SK-N-SH (cell line): ENCODE results near the gene HSPB1. TPM values are rescaled to one million over a fixed set of nuclear protein-coding genes. Genes with fewer than 3 reads are reported as not detected.

Experiments used
- CTCF ChIA-PET: fragments of 300-600, 350-600 bp; formaldehyde crosslinking; extraction: SDS; loops from one replicate; lab custom pipeline; 2021; lab: Yijun Ruan, JAX
- POLR2A ChIA-PET: fragments of 350-600 bp; sonication (Branson Sonifier 250); formaldehyde crosslinking; extraction: SDS; loops from one replicate; lab custom pipeline; 2020; ENCODE audit warnings: antibody characterized with exemption, inconsistent platforms; lab: Yijun Ruan, JAX
- DNase-seq: peaks from one replicate; pipeline ENCODE4 v3.0.0; 2012
- H2AFZ ChIP-seq: fragments of 200-600 bp; sonication (generic); 2 replicates; pipeline ENCODE4 v1.8.1; 2016; ENCODE audit warnings: antibody characterized with exemption, mild to moderate bottlenecking, low read depth
- H3F3A ChIP-seq: fragments of 200-600 bp; sonication (generic); replicated peaks from 2 replicates; pipeline ENCODE3; 2016; ENCODE audit warnings: antibody characterized with exemption, mild to moderate bottlenecking; ENCODE audit not compliant: insufficient read depth
- H3K27ac ChIP-seq, 2 experiments: fragments of 200-500 bp in 1 of 2; fragments of 200-600 bp in 1 of 2; sonication (Bioruptor generic) in 1 of 2; sonication (generic), shearing (Covaris generic) in 1 of 2; 2 replicates each; pipeline versions ENCODE4 v1.5.1 to v1.6.1; 2014 to 2016; ENCODE audit warnings: low read depth in 2 of 2, inconsistent platforms in 1 of 2, low read length in 1 of 2, mild to moderate bottlenecking in 1 of 2, mixed read lengths in 1 of 2
- H3K27me3 ChIP-seq: fragments of 200-600 bp; sonication (generic), shearing (Covaris generic); 2 replicates; pipeline ENCODE4 v1.6.1; 2016; ENCODE audit warnings: mixed run types; ENCODE audit not compliant: insufficient read depth
- H3K36me3 ChIP-seq, 2 experiments: fragments of 200-500 bp in 1 of 2; fragments of 200-600 bp in 1 of 2; sonication (Bioruptor generic) in 1 of 2; sonication (generic) in 1 of 2; replicated peaks in 1 of 2; 2 replicates each; pipeline versions ENCODE3 to v1.5.1; 2014 to 2016; ENCODE audit warnings: low read length in 1 of 2, mild to moderate bottlenecking in 1 of 2; ENCODE audit not compliant: insufficient read depth in 2 of 2, control insufficient read depth in 1 of 2
- H3K4me1 ChIP-seq, 2 experiments: fragments of 200-500 bp in 1 of 2; fragments of 200-600 bp in 1 of 2; sonication (Bioruptor generic) in 1 of 2; sonication (generic), shearing (Covaris generic) in 1 of 2; 2 replicates each; pipeline versions ENCODE4 v1.5.1 to v1.6.1; 2014 to 2016; ENCODE audit warnings: low read depth in 1 of 2, low read length in 1 of 2, mixed run types in 1 of 2; ENCODE audit not compliant: insufficient read depth in 2 of 2, control insufficient read depth in 1 of 2
- H3K4me2 ChIP-seq: fragments of 200-600 bp; sonication (generic), shearing (Covaris generic); 2 replicates; pipeline ENCODE4 v1.6.1; 2017; ENCODE audit warnings: mixed run types
- H3K4me3 ChIP-seq, 2 experiments: fragments of 200-500 bp in 1 of 2; fragments of 200-600 bp in 1 of 2; sonication (Bioruptor generic) in 1 of 2; sonication (generic), shearing (Covaris generic) in 1 of 2; 2 replicates each; pipeline versions ENCODE4 v1.5.1 to v1.8.1; 2014 to 2016; ENCODE audit warnings: low read depth in 2 of 2, inconsistent platforms in 1 of 2, low read length in 1 of 2, mild to moderate bottlenecking in 1 of 2, mixed read lengths in 1 of 2, moderate library complexity in 1 of 2
- H3K79me2 ChIP-seq: fragments of 200-600 bp; sonication (generic); 2 replicates; pipeline ENCODE4 v1.8.1; 2017; ENCODE audit warnings: mild to moderate bottlenecking; ENCODE audit not compliant: insufficient read depth
- H3K9ac ChIP-seq: fragments of 200-600 bp; sonication (generic); 2 replicates; pipeline ENCODE4 v1.6.1; 2017; ENCODE audit warnings: mixed run types
- H3K9me2 ChIP-seq: fragments of 200-600 bp; sonication (generic); 2 replicates; pipeline ENCODE4 v1.6.1; 2017; ENCODE audit warnings: mixed run types
- H3K9me3 ChIP-seq: fragments of 200-600 bp; sonication (generic); 2 replicates; pipeline ENCODE4 v1.6.1; 2017; ENCODE audit warnings: mixed run types, mild to moderate bottlenecking, moderate library complexity
- H4K20me1 ChIP-seq: fragments of 200-600 bp; sonication (generic); 2 replicates; pipeline ENCODE4 v1.6.1; 2017; ENCODE audit warnings: mild to moderate bottlenecking, mixed run types; ENCODE audit not compliant: insufficient read depth
- CHD2 ChIP-seq: fragments of 150-350 bp; IDR thresholded peaks from 2 replicates; pipeline ENCODE4 v1.6.1; 2018; ENCODE audit warnings: low read length; ENCODE audit not compliant: partially characterized antibody
- EP300 ChIP-seq, 2 experiments: IDR thresholded peaks; 2 replicates each; pipeline versions ENCODE4 v1.4.0 to v1.6.1; 2012; ENCODE audit warnings: borderline replicate concordance in 1 of 2, low read depth in 1 of 2, low read length in 1 of 2
- EZH2phosphoT487 ChIP-seq: fragments of 200-600 bp; sonication (generic); IDR thresholded peaks from 2 replicates; pipeline ENCODE4 v1.6.1; 2017; ENCODE audit warnings: low read depth, mixed run types, mild to moderate bottlenecking, antibody characterized with exemption, moderate library complexity, borderline replicate concordance
- FOXM1 ChIP-seq: IDR thresholded peaks from 2 replicates; pipeline ENCODE4 v1.4.0; 2012; ENCODE audit warnings: low read depth, mild to moderate bottlenecking
- MEF2A ChIP-seq: IDR thresholded peaks from 2 replicates; pipeline ENCODE4 v1.4.0; 2012; ENCODE audit warnings: low read depth, borderline replicate concordance
- MXI1 ChIP-seq: IDR thresholded peaks from 2 replicates; pipeline ENCODE4 v1.6.1; 2012; ENCODE audit warnings: mild to moderate bottlenecking, low read depth, low read length, improper control_type of control experiment
- NRF1 ChIP-seq: IDR thresholded peaks from 2 replicates; pipeline ENCODE4 v1.6.1; 2012; ENCODE audit warnings: low read depth, mild to moderate bottlenecking, low read length
- POLR2AphosphoS5 ChIP-seq: IDR thresholded peaks from 2 replicates; pipeline ENCODE4 v1.6.1; 2012; ENCODE audit warnings: low read depth, low read length
- RCOR1 ChIP-seq: fragments of 150-350 bp; IDR thresholded peaks from 2 replicates; pipeline ENCODE4 v1.6.1; 2017; ENCODE audit warnings: antibody characterized with exemption, low read length
- RFX5 ChIP-seq: IDR thresholded peaks from 2 replicates; pipeline ENCODE4 v1.6.1; 2012; ENCODE audit warnings: mild to moderate bottlenecking, improper control_type of control experiment, low read length
- SIN3A ChIP-seq: IDR thresholded peaks from 2 replicates; pipeline ENCODE4 v1.6.1; 2012; ENCODE audit warnings: low read depth, mild to moderate bottlenecking, low read length, moderate library complexity, borderline replicate concordance
- SMC3 ChIP-seq: IDR thresholded peaks from 2 replicates; pipeline ENCODE4 v1.6.1; 2012; ENCODE audit warnings: low read depth, low read length, improper control_type of control experiment
- TAF1 ChIP-seq: IDR thresholded peaks from 2 replicates; pipeline ENCODE4 v1.6.1; 2012; ENCODE audit warnings: low read depth, mild to moderate bottlenecking, low read length, moderate library complexity, borderline replicate concordance
- TCF12 ChIP-seq: IDR thresholded peaks from 2 replicates; pipeline ENCODE4 v1.4.0; 2012
- TEAD4 ChIP-seq: IDR thresholded peaks from 2 replicates; pipeline ENCODE4 v1.4.0; 2012; ENCODE audit warnings: mild to moderate bottlenecking, borderline replicate concordance; ENCODE audit not compliant: insufficient read depth
- YY1 ChIP-seq: IDR thresholded peaks from 2 replicates; pipeline ENCODE4 v1.4.0; 2012; ENCODE audit warnings: low read depth, mild to moderate bottlenecking
- WGBS: methylation state at CpG from one replicate; pipeline ENCODE4 v1.1.6; 2017; ENCODE audit warnings: low lambda C conversion rate; 5-methylcytosine and 5-hydroxymethylcytosine counted together
- polyA plus RNA-seq, 3 experiments: library from polyadenylated mRNA; depleted of rRNA; stranded (reverse); fragments of >200 nt; gene quantifications; 2 replicates each; pipeline ENCODE4 v1.2.3, GENCODE V29; 2012
- TF ChIP-seq, protein P1 (sequence below): fragments of 150-350 bp; IDR thresholded peaks from 2 replicates; pipeline ENCODE4 v1.6.1; 2016; ENCODE audit warnings: mild to moderate bottlenecking, low read depth, low read length
- TF ChIP-seq, protein P2 (sequence below): IDR thresholded peaks from 2 replicates; pipeline ENCODE4 v1.4.0; 2012; ENCODE audit warnings: low read depth, borderline replicate concordance
- TF ChIP-seq, protein P3 (sequence below): fragments of 200-600 bp; sonication (generic); IDR thresholded peaks from 2 replicates; pipeline ENCODE4 v1.6.1; 2017; ENCODE audit warnings: antibody characterized with exemption, mild to moderate bottlenecking, moderate library complexity
- TF ChIP-seq, protein P4 (sequence below): IDR thresholded peaks from 2 replicates; pipeline ENCODE4 v1.6.1; 2012; ENCODE audit warnings: mild to moderate bottlenecking, low read depth, low read length, moderate library complexity

Gene HSPB1
- polyA plus RNA-seq, 1 of the 3 experiments (the other 2 are of a cell fraction): 824 TPM

DNA sequence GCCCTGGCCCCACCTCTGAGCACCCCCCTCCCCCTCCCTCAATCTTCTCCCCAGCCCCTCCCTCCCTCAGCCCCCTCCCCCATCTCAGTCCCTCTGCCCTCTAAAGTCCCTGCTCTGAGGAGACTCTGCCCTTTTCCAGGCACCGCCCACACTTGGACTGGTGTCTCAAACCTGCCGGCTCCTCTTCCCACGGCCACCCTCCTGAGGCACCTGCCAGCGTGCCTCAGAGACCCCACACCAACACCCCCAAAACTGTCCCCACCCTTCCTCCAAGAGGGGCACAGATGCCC lies 34.6 kb upstream of the HSPB1 start:
- WGBS: 63% methylated on average over 4 of the region's 4 CpGs
- no peaks in the 10 kb centered on the region for H3K27me3 ChIP-seq
- no peak for TF ChIP-seq RCOR1
- TF ChIP-seq, protein P1, sequence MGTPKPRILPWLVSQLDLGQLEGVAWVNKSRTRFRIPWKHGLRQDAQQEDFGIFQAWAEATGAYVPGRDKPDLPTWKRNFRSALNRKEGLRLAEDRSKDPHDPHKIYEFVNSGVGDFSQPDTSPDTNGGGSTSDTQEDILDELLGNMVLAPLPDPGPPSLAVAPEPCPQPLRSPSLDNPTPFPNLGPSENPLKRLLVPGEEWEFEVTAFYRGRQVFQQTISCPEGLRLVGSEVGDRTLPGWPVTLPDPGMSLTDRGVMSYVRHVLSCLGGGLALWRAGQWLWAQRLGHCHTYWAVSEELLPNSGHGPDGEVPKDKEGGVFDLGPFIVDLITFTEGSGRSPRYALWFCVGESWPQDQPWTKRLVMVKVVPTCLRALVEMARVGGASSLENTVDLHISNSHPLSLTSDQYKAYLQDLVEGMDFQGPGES: no peak
- TF ChIP-seq RFX5: no peak
- no peak for TF ChIP-seq NRF1
- no peak for TF ChIP-seq MXI1
- no peak for TF ChIP-seq TAF1
- TF ChIP-seq TCF12: no peak
- TF ChIP-seq SIN3A: no peak
- TF ChIP-seq, protein P2, sequence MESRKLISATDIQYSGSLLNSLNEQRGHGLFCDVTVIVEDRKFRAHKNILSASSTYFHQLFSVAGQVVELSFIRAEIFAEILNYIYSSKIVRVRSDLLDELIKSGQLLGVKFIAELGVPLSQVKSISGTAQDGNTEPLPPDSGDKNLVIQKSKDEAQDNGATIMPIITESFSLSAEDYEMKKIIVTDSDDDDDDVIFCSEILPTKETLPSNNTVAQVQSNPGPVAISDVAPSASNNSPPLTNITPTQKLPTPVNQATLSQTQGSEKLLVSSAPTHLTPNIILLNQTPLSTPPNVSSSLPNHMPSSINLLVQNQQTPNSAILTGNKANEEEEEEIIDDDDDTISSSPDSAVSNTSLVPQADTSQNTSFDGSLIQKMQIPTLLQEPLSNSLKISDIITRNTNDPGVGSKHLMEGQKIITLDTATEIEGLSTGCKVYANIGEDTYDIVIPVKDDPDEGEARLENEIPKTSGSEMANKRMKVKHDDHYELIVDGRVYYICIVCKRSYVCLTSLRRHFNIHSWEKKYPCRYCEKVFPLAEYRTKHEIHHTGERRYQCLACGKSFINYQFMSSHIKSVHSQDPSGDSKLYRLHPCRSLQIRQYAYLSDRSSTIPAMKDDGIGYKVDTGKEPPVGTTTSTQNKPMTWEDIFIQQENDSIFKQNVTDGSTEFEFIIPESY: no peak
- TF ChIP-seq SMC3: no peak
- no peak for TF ChIP-seq CHD2
- TF ChIP-seq MEF2A: no peak
- TF ChIP-seq, all 33 proteins: peak for 0
- no peak for DNase-seq
- CTCF ChIA-PET: interaction anchor here (7.6 kb wide), 1 partner anchor 90 kb away, joined by 62 read pairs; no protein-coding TSS in a partner anchor
- no peak overlapping the region for H2AFZ ChIP-seq
- no peak overlapping the region for H3K27ac ChIP-seq
- no peaks in the 10 kb centered on the region for H3K79me2 ChIP-seq
- POLR2A ChIA-PET: no interaction called here
- H3F3A ChIP-seq: no peaks in the 10 kb centered on the region
- H3K4me3 ChIP-seq: no peak overlapping the region
- no peak overlapping the region for H3K4me2 ChIP-seq
- no peaks in the 10 kb centered on the region for H3K36me3 ChIP-seq
- no peaks in the 10 kb centered on the region for H4K20me1 ChIP-seq
- H3K9me2 ChIP-seq: no peaks in the 10 kb centered on the region
- H3K4me1 ChIP-seq: no peaks in the 10 kb centered on the region
- no peaks in the 10 kb centered on the region for H3K9me3 ChIP-seq
- no peak overlapping the region for H3K9ac ChIP-seq

DNA sequence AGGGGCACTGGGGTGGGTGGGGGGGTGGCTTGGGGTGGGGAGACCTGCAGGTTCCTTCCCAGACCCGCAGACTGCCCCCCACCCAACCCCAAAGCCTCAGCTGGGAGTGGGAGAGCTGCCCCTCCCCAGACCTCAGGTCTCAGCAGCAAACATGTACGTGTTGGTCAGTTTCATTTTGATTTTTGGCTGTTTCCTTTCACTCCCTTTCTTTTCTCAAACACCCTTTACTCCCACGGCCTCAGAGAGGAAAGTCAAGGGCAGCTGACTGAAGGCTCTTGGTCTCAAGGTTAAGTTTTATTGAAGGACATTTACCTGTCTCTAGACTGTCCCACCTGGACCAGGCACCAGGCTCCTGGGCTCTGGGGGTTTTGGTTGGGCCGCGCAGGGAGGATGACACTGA lies 34.1 kb upstream of the HSPB1 start:
- Histone ChIP-seq H3K27ac (no peak overlapping the region), H3K9me3 (no peaks in the 10 kb centered on the region), H3K79me2 (no peaks in the 10 kb centered on the region), H3K9ac (no peak overlapping the region), H3K4me3 (no peak overlapping the region), H3K27me3 (no peaks in the 10 kb centered on the region), H3K4me1 (no peaks in the 10 kb centered on the region), H4K20me1 (no peaks in the 10 kb centered on the region), H3F3A (no peaks in the 10 kb centered on the region), H2AFZ (no peak overlapping the region), H3K9me2 (no peaks in the 10 kb centered on the region), H3K4me2 (no peak overlapping the region; the same call in 1 of the 2 replicates), H3K36me3 (no peaks in the 10 kb centered on the region)
- WGBS: 66% methylated on average over 5 of the region's 5 CpGs
- POLR2A ChIA-PET: no interaction called here
- no peak for DNase-seq
- CTCF ChIA-PET: interaction anchor here (2.7 to 7.6 kb wide), 2 partner anchors 46 to 90 kb away, joined by 12 to 62 read pairs; no protein-coding TSS in a partner anchor
- TF ChIP-seq NRF1 (no peak), FOXM1 (no peak), TCF12 (no peak), SMC3 (no peak), TEAD4 (no peak), CHD2 (no peak), MXI1 (no peak), EZH2phosphoT487 (no peak), YY1 (no peak), RFX5 (no peak), POLR2AphosphoS5 (no peak), EP300 (IDR thresholded peaks at IDR 0.05; ENCODE audit: borderline replicate concordance in 1 of 2, low read depth in 1 of 2, low read length in 1 of 2) (no peak)
- TF ChIP-seq, protein P3, sequence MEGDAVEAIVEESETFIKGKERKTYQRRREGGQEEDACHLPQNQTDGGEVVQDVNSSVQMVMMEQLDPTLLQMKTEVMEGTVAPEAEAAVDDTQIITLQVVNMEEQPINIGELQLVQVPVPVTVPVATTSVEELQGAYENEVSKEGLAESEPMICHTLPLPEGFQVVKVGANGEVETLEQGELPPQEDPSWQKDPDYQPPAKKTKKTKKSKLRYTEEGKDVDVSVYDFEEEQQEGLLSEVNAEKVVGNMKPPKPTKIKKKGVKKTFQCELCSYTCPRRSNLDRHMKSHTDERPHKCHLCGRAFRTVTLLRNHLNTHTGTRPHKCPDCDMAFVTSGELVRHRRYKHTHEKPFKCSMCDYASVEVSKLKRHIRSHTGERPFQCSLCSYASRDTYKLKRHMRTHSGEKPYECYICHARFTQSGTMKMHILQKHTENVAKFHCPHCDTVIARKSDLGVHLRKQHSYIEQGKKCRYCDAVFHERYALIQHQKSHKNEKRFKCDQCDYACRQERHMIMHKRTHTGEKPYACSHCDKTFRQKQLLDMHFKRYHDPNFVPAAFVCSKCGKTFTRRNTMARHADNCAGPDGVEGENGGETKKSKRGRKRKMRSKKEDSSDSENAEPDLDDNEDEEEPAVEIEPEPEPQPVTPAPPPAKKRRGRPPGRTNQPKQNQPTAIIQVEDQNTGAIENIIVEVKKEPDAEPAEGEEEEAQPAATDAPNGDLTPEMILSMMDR: no peak
- TF ChIP-seq, protein P4, sequence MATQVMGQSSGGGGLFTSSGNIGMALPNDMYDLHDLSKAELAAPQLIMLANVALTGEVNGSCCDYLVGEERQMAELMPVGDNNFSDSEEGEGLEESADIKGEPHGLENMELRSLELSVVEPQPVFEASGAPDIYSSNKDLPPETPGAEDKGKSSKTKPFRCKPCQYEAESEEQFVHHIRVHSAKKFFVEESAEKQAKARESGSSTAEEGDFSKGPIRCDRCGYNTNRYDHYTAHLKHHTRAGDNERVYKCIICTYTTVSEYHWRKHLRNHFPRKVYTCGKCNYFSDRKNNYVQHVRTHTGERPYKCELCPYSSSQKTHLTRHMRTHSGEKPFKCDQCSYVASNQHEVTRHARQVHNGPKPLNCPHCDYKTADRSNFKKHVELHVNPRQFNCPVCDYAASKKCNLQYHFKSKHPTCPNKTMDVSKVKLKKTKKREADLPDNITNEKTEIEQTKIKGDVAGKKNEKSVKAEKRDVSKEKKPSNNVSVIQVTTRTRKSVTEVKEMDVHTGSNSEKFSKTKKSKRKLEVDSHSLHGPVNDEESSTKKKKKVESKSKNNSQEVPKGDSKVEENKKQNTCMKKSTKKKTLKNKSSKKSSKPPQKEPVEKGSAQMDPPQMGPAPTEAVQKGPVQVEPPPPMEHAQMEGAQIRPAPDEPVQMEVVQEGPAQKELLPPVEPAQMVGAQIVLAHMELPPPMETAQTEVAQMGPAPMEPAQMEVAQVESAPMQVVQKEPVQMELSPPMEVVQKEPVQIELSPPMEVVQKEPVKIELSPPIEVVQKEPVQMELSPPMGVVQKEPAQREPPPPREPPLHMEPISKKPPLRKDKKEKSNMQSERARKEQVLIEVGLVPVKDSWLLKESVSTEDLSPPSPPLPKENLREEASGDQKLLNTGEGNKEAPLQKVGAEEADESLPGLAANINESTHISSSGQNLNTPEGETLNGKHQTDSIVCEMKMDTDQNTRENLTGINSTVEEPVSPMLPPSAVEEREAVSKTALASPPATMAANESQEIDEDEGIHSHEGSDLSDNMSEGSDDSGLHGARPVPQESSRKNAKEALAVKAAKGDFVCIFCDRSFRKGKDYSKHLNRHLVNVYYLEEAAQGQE: no peak
